ENCODE results near the gene ITPKB. TPM values are rescaled to one million over a fixed set of nuclear protein-coding genes. Genes with fewer than 3 reads are reported as not detected.
A peak's percentile ranks its signal among the peaks of the same experiment; 100 is the strongest.
"Not testable (repeated sequence)": the region's sequence is repeated elsewhere in the genome, so short reads cannot be mapped to it uniquely, and the experiment has no call there.

The ITPKB gene
- total RNA-seq, 2 experiments from 2014 or later = 40.3 to 40.9 TPM

DNA sequence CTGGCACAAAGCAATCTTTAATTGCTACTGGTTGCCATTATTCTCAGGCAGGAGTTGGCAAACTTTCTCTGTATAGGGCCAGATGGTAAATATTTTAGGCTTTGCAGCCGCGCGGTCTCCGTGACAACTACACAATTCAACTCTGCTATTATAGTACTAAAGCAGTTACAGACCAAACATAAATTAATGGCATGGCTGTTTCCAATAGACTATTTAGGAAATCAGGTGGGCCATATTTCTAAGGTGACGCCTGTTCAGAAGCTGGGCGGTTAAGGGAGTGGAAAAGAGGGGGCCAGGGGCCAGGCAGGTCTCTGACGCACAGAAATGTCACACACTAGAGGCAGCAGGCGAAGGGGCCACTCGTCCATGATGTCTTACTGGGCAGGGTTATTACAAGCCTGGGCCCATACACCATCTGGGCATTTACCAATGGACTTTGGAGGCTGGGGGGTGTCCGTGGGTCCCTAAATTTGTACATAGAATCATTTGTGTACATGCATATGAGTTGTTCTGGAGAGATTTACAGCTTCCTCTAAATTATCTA, 110.4 kb downstream of the ITPKB start:
- H3K4me1 Mint-ChIP-seq (ENCODE audit: low read depth) = peaks cover 40% of the 10 kb centered on the region
- H3K36me3 Mint-ChIP-seq (ENCODE audit: low read depth) = peaks cover 15% of the 10 kb centered on the region
- no peak overlapping the region for H3K4me3 Mint-ChIP-seq
- H3K27ac Mint-ChIP-seq = peak overlapping the region; percentile 68
- intact Hi-C loops (cut with micrococcal nuclease) = loop anchor here (5.0 kb wide), 1 partner anchor 81 kb away; the partner anchor contains the start of gene STUM
- CTCF ChIA-PET = interaction anchor here (0.7 to 1.9 kb wide), 2 partner anchors 191 to 198 kb away, joined by 3 to 7 read pairs; no protein-coding TSS in a partner anchor
- peaks cover 17% of the 10 kb centered on the region for H3K9me3 Mint-ChIP-seq
- DNase-seq = no peak
- H3K27me3 Mint-ChIP-seq (ENCODE audit: low read depth) = no peaks in the 10 kb centered on the region

GRCh38 chr1:226627924-226628611, 111.0 kb downstream of the ITPKB start:
- DNase-seq = peak; percentile 78
- intact Hi-C loops (cut with micrococcal nuclease) = loop anchor here (2.0 to 5.0 kb wide), 2 partner anchors 81 to 915 kb away; partner anchors contain the start of gene STUM
- H3K27ac Mint-ChIP-seq = peak overlapping the region; percentile 68
- no peak overlapping the region for H3K4me3 Mint-ChIP-seq
- H3K9me3 Mint-ChIP-seq = peaks cover 17% of the 10 kb centered on the region
- CTCF ChIA-PET = interaction anchor here (0.7 to 2.1 kb wide), 4 partner anchors 7 to 199 kb away, joined by 3 to 10 read pairs (median 6); no protein-coding TSS in a partner anchor
- H3K36me3 Mint-ChIP-seq (ENCODE audit: low read depth) = peaks cover 15% of the 10 kb centered on the region
- no peaks in the 10 kb centered on the region for H3K27me3 Mint-ChIP-seq (ENCODE audit: low read depth)
- peaks cover 34% of the 10 kb centered on the region for H3K4me1 Mint-ChIP-seq (ENCODE audit: low read depth)

- Mint-ChIP-seq H3K27me3 (ENCODE audit: low read depth) (no peaks in the 10 kb centered on the region), H3K4me1 (ENCODE audit: low read depth) (peaks cover 27% of the 10 kb centered on the region), H3K36me3 (ENCODE audit: low read depth) (peaks cover 11% of the 10 kb centered on the region), H3K27ac (peak overlapping the region; percentile 68), H3K9me3 (peaks cover 17% of the 10 kb centered on the region), H3K4me3 (no peak overlapping the region)
- no peak for DNase-seq
- CTCF ChIA-PET = interaction anchor here (0.6 to 2.1 kb wide), 25 partner anchors 8 to 406 kb away, joined by 3 to 16 read pairs (median 6); partner anchors contain the start of gene STUM
- intact Hi-C loops (cut with micrococcal nuclease) = loop anchor here (2.0 to 5.0 kb wide), 2 partner anchors 80 to 916 kb away; partner anchors contain the start of gene STUM
These were observed 111.9 kb downstream of the ITPKB start for GRCh38 chr1:226627050-226627755.

DNA sequence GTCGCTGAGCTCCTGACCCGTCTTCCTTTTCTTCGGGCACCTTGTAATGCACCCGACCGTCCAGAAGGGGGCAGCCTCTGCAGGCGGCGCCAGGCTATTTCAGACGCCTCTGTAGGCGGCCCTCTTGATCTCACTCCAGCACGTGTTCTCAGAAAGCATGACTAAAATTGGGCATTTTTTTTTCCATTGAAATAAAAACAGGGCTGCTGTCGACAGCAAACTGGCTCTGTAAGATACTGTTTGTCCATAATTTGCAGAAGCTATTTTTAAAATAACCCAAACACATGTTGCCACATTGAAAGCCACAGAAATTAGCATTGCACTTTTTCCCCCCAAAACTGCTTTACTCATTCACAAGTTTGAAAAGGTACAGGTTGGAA, 112.5 kb downstream of the ITPKB start:
- CTCF ChIA-PET = interaction anchor here (0.6 to 2.1 kb wide), 41 partner anchors 9 to 781 kb away, joined by 3 to 16 read pairs (median 4); partner anchors contain the start of gene STUM
- Mint-ChIP-seq H3K27ac (peak overlapping the region; percentile 68), H3K4me1 (ENCODE audit: low read depth) (peaks cover 25% of the 10 kb centered on the region)

DNA sequence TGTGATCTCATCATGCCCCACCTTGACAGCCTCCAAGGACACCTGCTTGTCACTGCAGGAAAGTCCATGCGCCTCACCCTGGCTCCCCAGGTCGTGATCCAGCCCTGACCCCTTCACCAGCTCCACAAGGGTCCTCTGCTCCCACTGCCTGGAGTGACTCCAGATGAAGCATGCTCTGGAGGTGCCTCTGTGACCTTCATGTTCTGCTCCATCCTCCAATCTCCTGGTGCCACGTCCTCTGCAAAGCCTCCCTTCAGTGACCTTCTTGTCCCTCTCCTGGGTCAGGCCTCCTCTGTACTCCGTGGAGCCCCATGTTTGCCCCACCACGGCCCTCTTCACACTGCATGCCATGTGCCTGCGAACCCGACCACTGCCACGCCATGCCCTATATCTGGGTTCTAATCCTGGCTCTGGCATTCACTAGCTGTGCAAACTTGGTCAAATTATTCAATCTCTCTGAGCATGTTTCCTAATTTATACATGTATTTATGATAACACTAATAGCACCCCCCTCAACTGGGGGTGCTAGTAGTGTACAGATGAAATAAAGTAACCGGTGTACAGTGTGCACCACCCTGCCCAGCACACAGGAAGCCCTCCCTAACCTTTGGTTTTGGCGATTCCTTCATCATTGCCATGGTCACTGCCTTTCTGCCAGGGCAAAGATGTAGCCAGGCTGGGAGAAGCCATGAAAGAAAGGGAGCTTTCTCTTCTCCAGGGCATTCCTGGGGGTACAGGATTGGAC, 113.1 kb downstream of the ITPKB start:
- intact Hi-C loops (cut with micrococcal nuclease) = loop anchor here (1.0 to 5.0 kb wide), 7 partner anchors 61 to 917 kb away; partner anchors contain the start of genes COQ8A and STUM
- no peaks in the 10 kb centered on the region for H3K27me3 Mint-ChIP-seq (ENCODE audit: low read depth)
- H3K4me1 Mint-ChIP-seq (ENCODE audit: low read depth) = peaks cover 25% of the 10 kb centered on the region
- peak overlapping the region; percentile 10 for H3K4me3 Mint-ChIP-seq
- DNase-seq = no peak
- CTCF ChIA-PET = interaction anchor here (0.6 to 2.1 kb wide), 43 partner anchors 9 to 782 kb away, joined by 3 to 16 read pairs (median 4); partner anchors contain the start of gene STUM
- H3K9me3 Mint-ChIP-seq = peaks cover 17% of the 10 kb centered on the region
- H3K36me3 Mint-ChIP-seq (ENCODE audit: low read depth) = peaks cover 10% of the 10 kb centered on the region
- peak overlapping the region; percentile 68 for H3K27ac Mint-ChIP-seq

More for the DNA sequence above, 112.5 kb downstream of the ITPKB start:
- Mint-ChIP-seq H3K4me3 (peak overlapping the region; percentile 10), H3K9me3 (peaks cover 17% of the 10 kb centered on the region), H3K36me3 (ENCODE audit: low read depth) (peaks cover 10% of the 10 kb centered on the region), H3K27me3 (ENCODE audit: low read depth) (no peaks in the 10 kb centered on the region)
- peak; percentile 90 for DNase-seq
- intact Hi-C loops (cut with micrococcal nuclease) = loop anchor here (1.0 to 5.0 kb wide), 7 partner anchors 61 to 916 kb away; partner anchors contain the start of genes COQ8A and STUM

DNA sequence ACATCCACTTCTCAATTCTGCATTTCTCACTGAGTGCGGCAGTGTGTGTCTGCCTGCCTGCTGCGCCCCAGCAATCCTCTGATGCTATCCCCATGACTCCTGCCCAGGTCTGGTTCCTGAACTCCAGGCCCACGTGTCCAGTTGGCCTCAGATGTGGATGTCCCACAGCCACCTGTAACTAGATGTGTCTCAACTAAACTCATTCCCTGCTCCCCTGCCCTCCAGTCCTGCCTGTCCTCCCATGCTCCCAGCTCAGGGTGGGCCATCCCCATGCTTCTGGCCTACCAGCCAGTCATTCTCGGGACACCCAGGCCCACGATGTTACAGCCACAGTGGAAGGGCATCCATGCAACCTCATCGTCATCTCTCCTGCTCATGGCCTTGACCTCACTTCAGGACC, 113.8 kb downstream of the ITPKB start:
- Mint-ChIP-seq H3K4me3 (no peak overlapping the region), H3K36me3 (ENCODE audit: low read depth) (peaks cover 10% of the 10 kb centered on the region), H3K27ac (no peak overlapping the region), H3K4me1 (ENCODE audit: low read depth) (peaks cover 25% of the 10 kb centered on the region), H3K9me3 (peaks cover 17% of the 10 kb centered on the region), H3K27me3 (ENCODE audit: low read depth) (no peaks in the 10 kb centered on the region)
- intact Hi-C loops (cut with micrococcal nuclease) = loop anchor here (5.0 kb wide), 1 partner anchor 78 kb away; the partner anchor contains the start of gene STUM
- no peak for DNase-seq
- CTCF ChIA-PET = interaction anchor here (0.6 to 1.6 kb wide), 4 partner anchors 64 to 366 kb away, joined by 3 to 8 read pairs (median 5); no protein-coding TSS in a partner anchor

DNA sequence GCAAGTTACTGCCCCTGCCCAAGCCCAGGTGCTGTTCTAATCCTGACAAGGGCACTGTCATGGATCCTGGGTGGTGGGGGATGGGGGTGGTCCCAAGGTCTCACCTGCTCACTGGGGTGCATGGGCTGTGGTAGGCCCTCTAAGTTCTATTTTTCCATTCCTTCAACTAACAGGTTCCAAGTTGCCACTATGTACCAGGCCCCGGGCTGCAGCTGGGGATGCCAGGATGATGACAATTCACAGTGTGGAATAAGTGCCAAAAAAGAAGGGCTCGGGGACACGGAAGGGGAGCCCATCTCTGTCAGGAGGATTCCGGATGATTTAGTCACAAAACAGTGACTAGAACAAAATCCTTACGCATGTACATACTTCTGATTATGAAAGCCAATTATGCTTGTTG, 114.6 kb downstream of the ITPKB start:
- CTCF ChIA-PET = interaction anchor here (0.6 to 1.0 kb wide), 2 partner anchors 9 to 202 kb away, joined by 3 read pairs; no protein-coding TSS in a partner anchor
- H3K4me1 Mint-ChIP-seq (ENCODE audit: low read depth) = peaks cover 25% of the 10 kb centered on the region
- no peak overlapping the region for H3K27ac Mint-ChIP-seq
- no peak for DNase-seq
- peaks cover 10% of the 10 kb centered on the region for H3K36me3 Mint-ChIP-seq (ENCODE audit: low read depth)
- intact Hi-C loops (cut with micrococcal nuclease) = no loop called here
- H3K27me3 Mint-ChIP-seq (ENCODE audit: low read depth) = no peaks in the 10 kb centered on the region
- peaks cover 17% of the 10 kb centered on the region for H3K9me3 Mint-ChIP-seq
- H3K4me3 Mint-ChIP-seq = no peak overlapping the region

DNA sequence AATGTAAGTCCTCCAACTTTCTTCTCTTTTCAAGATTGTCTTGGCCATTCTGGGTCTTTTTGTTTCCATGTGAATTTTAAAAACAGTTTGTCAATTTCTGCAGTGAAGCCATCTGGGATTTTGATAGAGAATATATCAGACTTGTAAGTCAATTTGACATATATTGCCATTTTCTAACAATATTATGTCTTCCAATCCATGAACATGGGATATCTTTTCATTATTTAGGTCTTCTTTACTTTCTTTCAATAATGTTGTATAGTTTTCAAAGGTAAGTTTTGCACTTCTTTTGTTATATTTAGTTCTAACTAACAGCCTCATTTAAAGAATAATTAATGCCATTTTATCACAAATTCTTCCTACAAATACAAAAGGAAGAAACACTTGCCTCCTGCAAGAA, 117.1 kb downstream of the ITPKB start:
- Mint-ChIP-seq H3K4me1 (ENCODE audit: low read depth) (peaks cover 10% of the 10 kb centered on the region), H3K27me3 (ENCODE audit: low read depth) (no peaks in the 10 kb centered on the region), H3K36me3 (ENCODE audit: low read depth) (peaks cover 4% of the 10 kb centered on the region), H3K9me3 (peaks cover 4% of the 10 kb centered on the region), H3K4me3 (no peak overlapping the region), H3K27ac (no peak overlapping the region)
- DNase-seq = no peak
- CTCF ChIA-PET = no interaction called here
- intact Hi-C loops (cut with micrococcal nuclease) = no loop called here

- CTCF ChIA-PET = interaction anchor here (0.6 to 1.2 kb wide), 2 partner anchors 10 to 71 kb away, joined by 4 to 7 read pairs; no protein-coding TSS in a partner anchor
- Mint-ChIP-seq H3K36me3 (ENCODE audit: low read depth) (no peaks in the 10 kb centered on the region), H3K27ac (no peak overlapping the region), H3K9me3 (no peaks in the 10 kb centered on the region), H3K4me3 (no peak overlapping the region), H3K4me1 (ENCODE audit: low read depth) (no peaks in the 10 kb centered on the region), H3K27me3 (ENCODE audit: low read depth) (no peaks in the 10 kb centered on the region)
- intact Hi-C loops (cut with micrococcal nuclease) = no loop called here
- DNase-seq = no peak
These were observed 120.1 kb downstream of the ITPKB start for GRCh38 chr1:226619031-226619430.

GRCh38 chr1:226618380-226618779, 120.7 kb downstream of the ITPKB start:
- Mint-ChIP-seq H3K4me3 (no peak overlapping the region), H3K27ac (no peak overlapping the region), H3K9me3 (no peaks in the 10 kb centered on the region), H3K36me3 (ENCODE audit: low read depth) (no peaks in the 10 kb centered on the region), H3K27me3 (ENCODE audit: low read depth) (no peaks in the 10 kb centered on the region), H3K4me1 (ENCODE audit: low read depth) (no peaks in the 10 kb centered on the region)
- intact Hi-C loops (cut with micrococcal nuclease) = no loop called here
- DNase-seq = no peak
- CTCF ChIA-PET = interaction anchor here (1.2 kb wide), 1 partner anchor 10 kb away, joined by 7 read pairs; no protein-coding TSS in a partner anchor

GRCh38 chr1:226617719-226618118, 121.4 kb downstream of the ITPKB start:
- CTCF ChIA-PET = interaction anchor here (1.2 kb wide), 1 partner anchor 9 kb away, joined by 7 read pairs; no protein-coding TSS in a partner anchor
- H3K27ac Mint-ChIP-seq; DNase-seq; H3K36me3 Mint-ChIP-seq (ENCODE audit: low read depth); intact Hi-C loops (cut with micrococcal nuclease); H3K27me3 Mint-ChIP-seq (ENCODE audit: low read depth); H3K4me1 Mint-ChIP-seq (ENCODE audit: low read depth); H3K9me3 Mint-ChIP-seq; H3K4me3 Mint-ChIP-seq: not testable (repeated sequence)
